GM21390 (cell line): Measurements from ENCODE around the gene PPIL4.
"Not testable (repeated sequence)": the region's sequence is repeated elsewhere in the genome, so short reads cannot be mapped to it uniquely, and the experiment has no call there.

Source experiments
- ATAC-seq: cut with Tn5 transposase; IDR thresholded peaks from one replicate; pipeline ENCODE4 v1.9.1; 2021; ENCODE audit not compliant: unreplicated experiment

The PPIL4 gene

GRCh38 chr6:149460249-149460648 is 85.6 kb downstream of the PPIL4 start:
- not testable (repeated sequence) for ATAC-seq

GRCh38 chr6:149459761-149460160 is 86.1 kb downstream of the PPIL4 start:
- no peak for ATAC-seq

DNA sequence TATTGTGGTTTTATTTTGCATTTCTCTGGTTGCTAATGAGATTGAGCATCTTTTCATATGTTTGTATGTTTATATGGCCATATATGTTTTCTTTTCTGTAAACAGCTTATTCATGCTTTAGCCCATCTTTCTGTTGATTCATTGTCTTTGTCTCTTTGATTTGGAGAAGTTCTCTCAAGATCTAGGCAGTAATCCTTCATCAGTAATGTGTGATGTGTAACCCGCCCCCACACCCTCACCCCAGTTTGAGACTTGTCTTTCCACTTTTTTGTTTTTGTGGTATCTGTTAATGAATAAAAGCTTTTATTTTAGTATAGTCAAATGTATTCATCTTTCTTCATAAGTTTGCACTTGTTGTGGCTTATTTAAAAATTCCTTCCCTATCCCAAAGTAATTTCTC is 87.0 kb downstream of the PPIL4 start:
- ATAC-seq = no peak

GRCh38 chr6:149458196-149458595 is 87.6 kb downstream of the PPIL4 start:
- no peak for ATAC-seq

GRCh38 chr6:149457316-149457884 is 88.4 kb downstream of the PPIL4 start:
- no peak for ATAC-seq

GRCh38 chr6:149456311-149457021 is 89.4 kb downstream of the PPIL4 start:
- ATAC-seq = no peak

GRCh38 chr6:149455031-149455732 is 90.7 kb downstream of the PPIL4 start:
- no peak for ATAC-seq
